Loucy (cell line): ENCODE measurements around the gene HTR3D.

Experiments used
- CTCF ChIP-seq: fragments of 200-600 bp; sonication (generic); conservative IDR thresholded peaks from 2 replicates; pipeline ENCODE4 v1.5.1; 2014; ENCODE audit warnings: mild to moderate bottlenecking, antibody characterized with exemption, low read length
- EZH2phosphoT487 ChIP-seq: fragments of 200-600 bp; IDR thresholded peaks from 2 replicates; pipeline ENCODE4 v1.6.1; 2018; ENCODE audit warnings: antibody characterized with exemption, mild to moderate bottlenecking, moderate library complexity, borderline replicate concordance

GRCh38 chr3:184082034-184082433 lies 50.5 kb downstream of the HTR3D start:
- no peak for TF ChIP-seq CTCF
- TF ChIP-seq EZH2phosphoT487: no peak
